HG03442 (cell line): ENCODE measurements around the gene EIF1.
"Not testable (repeated sequence)": the region's sequence is repeated elsewhere in the genome, so short reads cannot be mapped to it uniquely, and the experiment has no call there.

Experiments
- ATAC-seq: cut with Tn5 transposase; IDR thresholded peaks from one replicate; pipeline ENCODE4 v1.9.1; 2021; ENCODE audit warnings: mild to moderate bottlenecking, moderate library complexity; ENCODE audit not compliant: unreplicated experiment

Gene EIF1

DNA sequence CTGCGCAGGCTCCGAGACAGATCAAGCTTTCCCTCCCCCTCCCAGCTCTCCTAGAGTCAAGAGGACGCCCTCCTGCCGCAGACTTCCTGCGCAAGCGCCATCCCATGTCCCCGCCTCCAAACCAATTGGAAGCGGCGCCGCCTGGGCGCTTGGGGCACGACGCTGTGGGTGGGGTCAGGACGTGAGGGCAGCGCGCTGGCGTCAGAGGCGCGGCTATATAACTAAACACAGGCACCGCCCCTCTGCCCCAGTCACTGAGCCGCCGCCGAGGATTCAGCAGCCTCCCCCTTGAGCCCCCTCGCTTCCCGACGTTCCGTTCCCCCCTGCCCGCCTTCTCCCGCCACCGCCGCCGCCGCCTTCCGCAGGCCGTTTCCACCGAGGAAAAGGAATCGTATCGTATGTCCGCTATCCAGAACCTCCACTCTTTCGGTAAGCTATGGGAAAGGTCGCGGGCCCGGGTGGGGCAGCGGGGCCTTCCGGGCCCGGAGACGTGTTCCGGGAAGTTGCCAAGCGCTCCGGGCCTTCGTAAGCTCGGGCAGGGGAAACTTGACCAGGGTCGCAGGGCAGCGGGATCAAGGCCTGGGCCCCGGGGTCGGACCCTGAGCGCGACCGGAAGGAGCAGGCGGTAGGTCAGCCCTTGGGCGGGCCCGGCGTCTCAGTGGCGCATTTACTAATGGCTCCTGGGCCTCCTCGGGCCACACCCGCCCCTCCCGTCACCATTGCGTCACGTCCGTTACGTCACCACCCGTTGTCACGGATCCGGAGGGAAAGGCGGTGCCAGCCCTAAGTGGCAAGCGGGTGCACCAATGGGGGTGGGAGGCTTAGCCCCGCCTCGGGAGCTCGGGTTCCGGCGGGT is at the start of gene EIF1:
TSS of gene EIF1 (plus strand) at position 245 of the 856 bp plus-strand sequence. CDS start at position 399, 154 bp downstream.
- peak; percentile 72 for ATAC-seq

DNA sequence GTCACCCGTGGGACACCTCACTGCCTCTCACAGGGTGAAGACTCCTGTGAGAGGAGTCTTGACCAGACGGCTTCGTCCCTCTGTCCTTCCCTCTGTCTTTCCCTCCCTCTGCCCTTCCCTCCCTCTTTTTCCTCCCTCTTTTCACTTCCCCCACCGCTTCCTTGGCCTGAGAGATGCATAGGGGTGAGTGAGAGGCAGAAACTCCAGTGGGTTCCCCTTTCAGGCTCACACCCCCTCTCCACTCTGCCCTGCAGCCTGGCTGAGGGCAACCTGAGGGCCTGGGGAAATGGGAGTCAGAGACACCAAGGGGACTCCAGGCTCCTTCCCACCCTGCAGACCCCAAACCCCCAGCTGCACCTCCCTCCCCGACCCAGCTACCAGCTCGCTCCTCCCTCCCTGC is 49.7 kb upstream of the EIF1 start:
- no peak for ATAC-seq

- ATAC-seq: no peak
Observed at GRCh38 chr17:41639492-41640473, 48.9 kb upstream of the EIF1 start.

DNA sequence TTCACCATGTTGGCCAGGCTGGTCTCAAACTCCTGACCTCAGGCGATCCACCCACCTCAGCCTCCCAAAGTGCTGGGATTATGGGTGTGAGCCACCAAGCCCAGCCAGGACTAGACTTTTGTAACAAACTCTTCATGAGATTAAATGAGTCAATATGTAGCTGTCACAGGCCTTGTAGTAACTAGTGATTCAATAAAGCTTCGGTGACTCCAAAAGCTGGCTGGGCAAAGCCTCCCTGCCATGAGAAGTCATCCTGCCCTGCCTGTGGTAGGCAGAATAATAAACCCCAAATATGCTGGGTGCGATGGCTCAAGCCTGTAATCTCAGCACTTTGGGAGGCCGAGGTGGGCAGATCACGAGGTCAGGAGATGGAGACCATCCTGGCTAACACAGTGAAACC is 48.1 kb upstream of the EIF1 start:
- ATAC-seq: not testable (repeated sequence)

DNA sequence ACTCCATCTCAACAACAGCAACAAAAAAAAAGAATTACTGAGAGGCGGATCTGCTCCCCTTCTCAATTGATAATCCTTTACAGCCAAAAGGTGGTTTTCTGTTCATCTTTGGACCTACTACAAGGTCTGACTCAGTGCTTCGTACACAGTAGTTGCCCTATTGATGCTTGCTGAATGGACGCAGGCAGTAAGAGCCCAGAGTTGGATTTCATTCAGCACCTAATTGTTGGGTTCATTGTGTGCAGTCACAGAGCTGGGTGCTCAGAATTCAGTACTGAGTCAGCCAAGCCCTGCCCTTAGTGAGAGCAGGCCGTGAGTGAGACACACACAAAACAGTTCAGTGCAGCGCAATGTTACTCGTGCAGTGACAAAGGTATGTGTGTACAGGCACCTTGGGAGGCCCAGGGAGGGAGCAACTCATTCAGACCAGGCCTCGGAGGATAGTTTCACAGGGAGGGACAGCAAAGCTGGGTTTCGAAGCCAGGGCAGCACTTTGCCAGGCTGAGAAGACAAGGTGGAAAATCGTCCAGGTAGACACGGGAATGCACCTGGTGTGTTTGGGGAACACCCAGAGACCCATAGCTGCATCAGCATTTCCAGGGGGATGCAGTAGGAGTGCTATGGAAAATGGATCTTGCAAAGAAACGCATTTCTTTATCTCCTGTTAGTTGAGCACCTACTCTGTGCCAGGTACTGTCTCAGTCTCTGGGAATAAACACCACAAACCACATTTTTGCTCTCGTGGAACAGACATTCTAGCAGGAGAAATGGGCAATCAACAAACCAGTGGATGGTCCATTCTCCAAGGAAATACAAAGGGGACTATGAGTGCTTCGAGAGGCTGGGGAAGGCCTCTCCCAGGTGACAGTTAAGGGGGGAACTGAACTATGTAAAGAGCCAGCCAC is 46.2 kb upstream of the EIF1 start:
- ATAC-seq: no peak

DNA sequence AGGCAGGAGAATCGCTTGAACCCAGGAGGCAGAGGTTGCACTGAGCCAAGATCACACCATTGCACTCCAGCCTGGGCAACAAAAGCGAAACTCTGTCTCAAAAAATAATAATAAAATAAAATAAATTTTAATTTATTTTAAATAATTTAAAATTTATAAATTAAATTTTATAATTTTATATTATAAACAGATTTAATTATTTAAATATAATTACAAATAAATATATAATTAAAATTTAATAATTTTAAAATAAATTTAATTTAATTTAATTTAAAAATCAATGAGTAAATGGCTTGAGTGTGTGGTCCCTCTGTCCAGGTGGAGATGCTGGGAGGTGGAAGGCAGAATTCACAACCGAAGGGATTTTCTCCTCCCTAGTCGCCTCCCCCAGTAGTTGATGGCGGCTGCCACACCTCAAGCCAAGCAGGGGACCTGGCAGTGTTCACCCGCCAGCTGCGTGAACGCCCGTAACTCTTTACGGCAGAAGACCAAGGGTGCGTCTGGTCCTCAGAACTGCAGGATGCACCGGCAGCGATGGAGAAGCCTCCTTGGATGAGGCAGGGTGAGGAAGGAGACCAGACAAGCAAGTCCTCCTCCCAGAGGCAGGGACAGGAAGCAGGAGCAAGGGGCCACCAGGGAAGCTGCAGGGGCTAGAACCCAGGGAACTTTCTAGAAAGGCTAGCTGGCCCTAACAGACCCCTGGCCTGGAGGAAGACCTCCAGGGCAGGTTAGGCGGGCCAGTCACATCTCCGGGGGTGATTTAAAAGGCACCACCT is 41.5 kb upstream of the EIF1 start:
- ATAC-seq: no peak

GRCh38 chr17:41647940-41648410 is 40.7 kb upstream of the EIF1 start:
- no peak for ATAC-seq

DNA sequence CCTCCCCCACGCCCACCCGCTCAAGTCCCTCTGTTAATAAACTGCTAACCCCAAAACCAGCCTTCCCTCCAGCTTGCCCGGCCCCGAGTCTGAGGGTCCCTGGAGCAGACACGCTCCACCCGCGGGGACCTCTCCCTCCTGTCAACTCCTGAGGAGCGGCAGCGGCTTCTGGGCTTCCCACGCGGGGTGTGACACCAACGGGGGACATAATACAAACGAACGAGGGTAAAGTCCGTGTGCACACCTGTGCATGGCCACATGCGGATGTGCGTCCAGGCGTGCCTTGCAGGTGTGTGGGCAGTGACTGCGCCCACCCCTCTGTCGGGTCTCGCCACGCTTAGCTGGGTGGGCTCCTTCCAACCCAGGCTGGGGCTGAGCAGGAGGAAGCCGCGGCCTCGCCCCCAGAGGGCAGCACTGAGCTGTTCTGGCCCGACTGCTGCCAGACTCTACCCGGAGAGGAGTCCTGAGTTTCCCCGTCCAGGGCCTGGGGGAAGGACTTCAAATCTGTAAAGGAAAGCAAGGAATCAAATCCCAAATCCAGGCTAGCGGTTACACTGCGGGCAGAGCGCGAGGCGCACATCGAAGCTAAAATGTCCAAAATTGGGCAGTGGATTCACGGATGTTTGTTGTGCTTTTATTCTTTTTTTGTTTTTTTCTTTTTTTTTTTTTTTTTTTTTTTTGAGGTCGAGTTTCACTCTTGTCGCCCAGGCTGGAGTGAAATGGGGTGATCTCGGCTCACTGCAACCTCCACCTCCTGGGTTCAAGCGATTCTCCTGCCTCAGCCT is 40.1 kb upstream of the EIF1 start:
- ATAC-seq: peak; percentile 63

DNA sequence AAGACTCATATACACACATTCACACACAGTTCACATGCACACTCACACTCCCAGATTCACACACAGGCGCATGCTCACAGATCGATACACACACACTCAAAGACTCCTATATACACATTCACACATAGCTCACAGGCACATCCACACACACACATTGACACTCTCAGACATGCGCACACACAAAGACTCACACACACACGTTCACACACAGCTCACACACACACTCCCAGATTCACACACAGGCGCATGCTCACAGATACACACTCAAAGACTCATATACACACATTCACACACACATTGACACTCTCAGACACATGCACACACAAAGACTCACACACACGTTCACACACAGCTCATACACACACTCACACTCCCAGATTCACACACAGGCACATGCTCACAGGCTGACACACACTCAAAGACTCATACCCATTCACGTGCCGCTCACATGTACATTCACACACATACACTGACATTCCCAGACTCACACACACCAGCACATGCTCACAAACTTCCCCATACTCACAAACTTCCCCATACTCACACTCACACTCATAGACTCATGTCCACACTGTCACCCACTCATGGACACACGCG is 38.7 kb upstream of the EIF1 start:
- no peak for ATAC-seq

DNA sequence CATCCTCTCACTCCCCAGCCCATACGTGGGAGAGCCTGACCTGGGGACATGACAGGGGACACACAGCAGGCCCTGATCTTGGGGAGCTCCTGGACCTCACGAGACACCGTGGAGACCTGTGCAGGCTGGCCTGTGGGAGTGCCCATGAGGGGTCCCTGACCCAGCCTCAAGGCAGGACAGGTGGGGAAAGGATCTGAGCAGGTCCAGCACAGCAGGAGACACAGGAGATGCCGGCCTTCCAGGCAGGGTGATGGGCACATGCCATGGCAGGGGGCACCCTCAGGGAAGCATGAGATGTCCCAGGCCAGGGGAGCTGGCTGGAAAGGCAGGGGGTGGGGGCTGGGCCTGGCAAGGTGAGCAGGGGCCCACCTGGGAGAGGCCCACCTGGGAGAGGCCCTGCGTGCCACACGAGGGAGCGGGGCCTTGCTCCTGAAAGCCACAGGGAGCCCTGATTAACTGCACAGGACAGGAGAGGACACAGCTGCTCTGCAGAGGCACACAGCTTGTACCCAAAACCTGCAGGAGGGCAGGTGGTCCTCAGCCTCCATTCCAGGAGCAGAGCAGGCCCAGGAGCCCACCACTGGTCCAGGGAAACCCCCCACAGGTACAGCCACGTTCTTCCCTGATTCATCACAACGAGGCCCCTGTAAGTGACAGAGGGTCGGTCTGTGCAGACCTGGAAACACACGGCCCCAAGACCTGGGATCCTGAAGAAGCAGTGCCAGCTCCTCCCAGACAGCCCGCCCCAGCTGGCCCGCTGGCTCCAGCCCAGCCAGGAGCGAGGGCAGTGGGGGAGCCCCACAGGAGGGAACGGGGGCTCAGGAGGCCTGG is 37.7 kb upstream of the EIF1 start:
- no peak for ATAC-seq

DNA sequence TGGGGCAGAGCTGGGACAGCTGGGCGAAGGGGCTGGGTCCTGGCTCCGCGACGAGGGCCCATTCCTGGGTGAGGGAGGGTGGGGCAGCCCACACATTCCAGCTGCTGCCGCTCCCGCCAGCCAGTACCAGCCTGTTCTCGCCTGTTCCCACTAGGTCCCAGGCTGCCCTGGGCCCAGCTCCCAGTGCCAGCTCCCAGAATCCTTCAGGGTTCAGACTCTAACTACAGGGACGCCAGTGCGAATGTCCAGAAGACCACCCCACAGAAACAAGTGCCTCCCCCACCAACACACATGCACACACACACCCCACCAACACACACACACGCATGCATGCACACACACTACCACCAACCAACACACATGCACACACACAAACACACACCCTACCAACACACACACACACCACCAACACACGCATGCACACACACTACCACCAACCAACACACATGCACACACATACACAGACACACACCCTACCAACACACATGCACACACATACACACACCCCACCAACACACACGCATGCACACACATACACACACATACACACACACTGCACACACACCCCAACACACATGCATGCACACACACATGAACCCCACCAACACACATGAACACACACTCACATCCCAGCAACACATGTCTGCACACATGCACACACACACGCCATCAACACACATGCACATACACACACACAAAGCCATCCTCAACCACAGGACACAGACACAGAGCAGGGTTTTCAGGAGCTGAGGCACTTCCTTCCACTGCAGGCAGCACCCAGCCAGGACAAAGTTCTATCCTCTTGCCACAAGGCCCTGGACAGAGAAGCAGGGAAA is 36.8 kb upstream of the EIF1 start:
- no peak for ATAC-seq

GRCh38 chr17:41652461-41652970 is 36.2 kb upstream of the EIF1 start:
- ATAC-seq: no peak

DNA sequence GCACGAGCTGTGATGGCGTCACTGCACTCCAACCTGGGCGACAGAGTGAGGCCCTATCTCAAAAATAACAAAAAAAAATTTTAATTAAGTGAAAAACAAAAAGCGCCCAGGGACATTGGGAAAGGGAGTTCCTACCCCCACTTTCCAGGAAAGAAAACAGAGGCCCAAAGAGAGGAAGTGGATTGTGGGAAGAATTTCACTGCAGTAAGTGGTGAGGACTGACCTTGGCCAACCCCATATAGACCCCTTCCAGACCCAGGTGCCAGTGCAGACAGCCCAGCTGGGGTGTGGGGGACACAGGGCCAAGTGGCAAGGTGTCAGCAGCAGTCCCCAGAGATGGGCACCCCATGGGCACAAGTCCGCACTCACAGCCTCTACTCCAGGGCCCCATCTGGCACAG is 35.3 kb upstream of the EIF1 start:
- ATAC-seq: no peak

- no peak for ATAC-seq
Observed at GRCh38 chr17:41653892-41654677, 34.6 kb upstream of the EIF1 start.

DNA sequence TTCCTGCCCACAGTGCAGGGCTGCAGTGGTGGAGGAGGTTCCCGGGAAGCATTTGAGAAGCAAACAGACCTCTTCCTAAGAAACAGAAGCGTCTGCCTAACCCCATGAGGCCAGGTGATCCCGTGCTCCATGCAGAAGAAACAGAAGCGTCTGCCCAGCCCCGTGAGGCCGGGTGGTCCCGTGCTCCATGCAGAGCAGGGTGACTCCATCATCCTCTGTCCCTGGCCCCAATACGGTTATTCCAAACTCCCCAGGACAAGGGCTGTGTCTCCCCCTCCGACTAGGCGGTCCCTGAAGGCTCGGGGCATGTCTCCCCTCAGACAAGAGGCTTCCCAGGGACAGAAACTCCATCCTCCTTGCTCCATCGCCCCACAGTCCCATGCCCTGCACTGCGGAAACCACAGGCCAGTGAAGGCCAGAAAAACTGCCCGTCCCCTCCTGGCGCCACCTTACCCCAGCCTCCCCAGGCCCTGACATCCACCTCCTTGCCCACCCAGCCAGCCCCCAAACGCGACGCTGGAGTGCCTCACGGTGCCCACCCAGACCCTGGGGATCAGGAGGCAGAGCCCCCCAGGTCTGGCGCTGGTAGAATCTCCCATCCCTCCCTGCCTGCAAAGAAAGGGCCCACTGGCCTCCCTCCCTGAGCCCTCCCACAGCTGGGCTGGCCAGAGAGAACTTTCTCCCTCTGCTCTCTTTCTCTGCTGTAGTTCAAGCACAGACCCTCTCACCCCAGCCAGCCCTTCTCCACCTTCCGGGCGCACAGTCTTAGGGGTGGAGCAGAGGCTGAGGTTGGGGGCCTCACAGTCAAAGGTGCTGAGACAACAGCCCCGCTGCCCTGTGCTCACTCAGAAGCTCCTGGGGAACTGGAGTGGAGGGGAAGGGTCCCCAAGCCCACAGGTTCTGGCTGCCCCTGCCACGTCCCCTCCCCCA is 33.7 kb upstream of the EIF1 start:
- ATAC-seq: no peak
